Mesothelial cell of epicardium (in vitro differentiated cells): ENCODE measurements around the gene ARHGEF39. TPM values are rescaled to one million over a fixed set of nuclear protein-coding genes. Genes with fewer than 3 reads are reported as not detected.

Experiments used
- DNase-seq, 2 experiments: peaks; one replicate each; pipeline ENCODE4 v3.0.0; 2021; ENCODE audit warnings: low spot score in 2 of 2; ENCODE audit not compliant: unreplicated experiment in 2 of 2
- H3K27ac Mint-ChIP-seq: 2 replicates; pipeline ENCODE4 v1.8.0; 2021; ENCODE audit warnings: mixed read lengths
- H3K27me3 Mint-ChIP-seq: 2 replicates; pipeline ENCODE4 v1.8.0; 2021; ENCODE audit warnings: low read depth, mixed read lengths
- H3K36me3 Mint-ChIP-seq: 2 replicates; pipeline ENCODE4 v1.8.0; 2021; ENCODE audit warnings: mixed read lengths
- H3K4me1 Mint-ChIP-seq: 2 replicates; pipeline ENCODE4 v1.8.0; 2021; ENCODE audit warnings: mixed read lengths
- H3K4me3 Mint-ChIP-seq: 2 replicates; pipeline ENCODE4 v1.8.0; 2021; ENCODE audit warnings: mild to moderate bottlenecking, moderate library complexity, mixed read lengths
- H3K9me3 Mint-ChIP-seq: 2 replicates; pipeline ENCODE4 v1.8.0; 2021; ENCODE audit warnings: mixed read lengths
- CTCF ChIP-seq: fragments of 200-600 bp; sonication (generic); IDR thresholded peaks from one replicate; pipeline ENCODE4 v1.5.0; 2021; ENCODE audit warnings: antibody characterized with exemption; ENCODE audit not compliant: unreplicated experiment
- total RNA-seq: library from RNA; stranded (reverse); gene quantifications from 3 replicates; pipeline ENCODE4 v1.2.1, GENCODE V29; 2021

ARHGEF39 gene
- total RNA-seq: 6.3 to 8.0 TPM (median 6.5 TPM) in 3 replicates

GRCh38 chr9:35664531-35665470, at the start of gene ARHGEF39:
TSS of gene ARHGEF39 (minus strand) at chr9:35665195. CDS start at chr9:35665169, 26 bp downstream.
- Mint-ChIP-seq H3K9me3 (no peaks in the 10 kb centered on the region), H3K36me3 (peaks cover 3% of the 10 kb centered on the region), H3K27me3 (no peaks in the 10 kb centered on the region), H3K4me3 (peak within 1 kb of the TSS; percentile 77), H3K27ac (peak within 1 kb of the TSS; percentile 96), H3K4me1 (peaks cover 40% of the 10 kb centered on the region)
- no peak for TF ChIP-seq CTCF
- peak; percentile 76 to 85 for DNase-seq

GRCh38 chr9:35714123-35714522, 49.1 kb upstream of the ARHGEF39 start:
- no peak for TF ChIP-seq CTCF
- Mint-ChIP-seq H3K4me3 (no peak overlapping the region), H3K27me3 (no peaks in the 10 kb centered on the region), H3K36me3 (peaks cover 57% of the 10 kb centered on the region), H3K27ac (no peak overlapping the region), H3K4me1 (no peaks in the 10 kb centered on the region), H3K9me3 (no peaks in the 10 kb centered on the region)
- DNase-seq: no peak

- Mint-ChIP-seq H3K27me3 (no peaks in the 10 kb centered on the region), H3K36me3 (peaks cover 58% of the 10 kb centered on the region), H3K4me3 (no peak overlapping the region), H3K4me1 (no peaks in the 10 kb centered on the region), H3K9me3 (no peaks in the 10 kb centered on the region), H3K27ac (no peak overlapping the region)
- TF ChIP-seq CTCF: no peak
- no peak for DNase-seq
Measured at GRCh38 chr9:35713578-35713977, 48.6 kb upstream of the ARHGEF39 start.

GRCh38 chr9:35712762-35713400, 47.9 kb upstream of the ARHGEF39 start:
- Mint-ChIP-seq H3K9me3 (no peaks in the 10 kb centered on the region), H3K4me1 (no peaks in the 10 kb centered on the region), H3K36me3 (peaks cover 59% of the 10 kb centered on the region), H3K27ac (no peak overlapping the region), H3K4me3 (no peak overlapping the region), H3K27me3 (no peaks in the 10 kb centered on the region)
- DNase-seq: no peak
- no peak for TF ChIP-seq CTCF

GRCh38 chr9:35711501-35712428, 46.8 kb upstream of the ARHGEF39 start:
- H3K4me1 Mint-ChIP-seq: no peaks in the 10 kb centered on the region
- H3K9me3 Mint-ChIP-seq: no peaks in the 10 kb centered on the region
- DNase-seq: no peak
- H3K27me3 Mint-ChIP-seq: no peaks in the 10 kb centered on the region
- no peak for TF ChIP-seq CTCF
- H3K27ac Mint-ChIP-seq: peak overlapping the region; percentile 47
- no peak overlapping the region for H3K4me3 Mint-ChIP-seq
- peaks cover 63% of the 10 kb centered on the region for H3K36me3 Mint-ChIP-seq
